Mammary epithelial cell (primary cell): ENCODE measurements around the gene ADAM23.

ENCODE experiments used
- CTCF ChIP-seq, 2 donors: IDR thresholded peaks in 1 of 2; conservative IDR thresholded peaks in 1 of 2; 2 replicates each; pipeline ENCODE4 v1.5.1; 2011 to 2012; ENCODE audit warnings: inconsistent platforms in 2 of 2, low read length in 2 of 2, mild to moderate bottlenecking in 2 of 2, control low read depth in 1 of 2, low read depth in 1 of 2; ENCODE audit not compliant: insufficient read depth in 1 of 2; ENCODE audit errors: extremely low read depth in 1 of 2
- EZH2 ChIP-seq: IDR thresholded peaks from 2 replicates; pipeline ENCODE4 v1.6.1; 2012; ENCODE audit warnings: low read length, inconsistent platforms, borderline replicate concordance

- TF ChIP-seq CTCF (conservative IDR thresholded peaks at IDR 0.05 in 1 of 2, IDR thresholded peaks at IDR 0.05 in 1 of 2; ENCODE audit: extremely low read depth in 1 of 2, insufficient read depth in 1 of 2, low read depth in 1 of 2, low read length in 2 of 2) (no peak), EZH2 (no peak)
Observed at GRCh38 chr2:206432193-206433082, 10.9 kb upstream of the ADAM23 start.
